Thoracic aorta (tissue), 2 donors: ENCODE results near the gene POLK. TPM values are rescaled to one million over a fixed set of nuclear protein-coding genes. Genes with fewer than 3 reads are reported as not detected.
"Not testable (repeated sequence)": the region's sequence is repeated elsewhere in the genome, so short reads cannot be mapped to it uniquely, and the experiment has no call there.

Source experiments
- ATAC-seq: fragments of 150-250 bp; one replicate; pipeline ENCODE4 v1.8.0; 2017; ENCODE audit warnings: low read depth; ENCODE audit not compliant: insufficient number of reproducible peaks, low FRiP score
- DNase-seq: peaks from one replicate; pipeline ENCODE4 v3.0.0-alpha.2; 2020; ENCODE audit warnings: low spot score
- H3K27ac ChIP-seq, 2 donors: fragments of 200-600 bp; sonication (generic); 1 replicate in 1 of 2; 2 replicates in 1 of 2; pipeline ENCODE4 v1.5.1; 2016; ENCODE audit warnings: mild to moderate bottlenecking in 2 of 2, moderate library complexity in 2 of 2
- H3K27me3 ChIP-seq: fragments of 200-600 bp; sonication (generic); replicated peaks from 2 replicates; pipeline ENCODE4 v1.6.0; 2016; ENCODE audit warnings: mild to moderate bottlenecking; ENCODE audit not compliant: insufficient read depth
- H3K36me3 ChIP-seq: fragments of 200-600 bp; sonication (generic); one replicate; pipeline ENCODE4 v1.5.1; 2016
- H3K4me1 ChIP-seq, 2 donors: fragments of 200-600 bp; sonication (generic); 1 replicate in 1 of 2; 2 replicates in 1 of 2; pipeline versions ENCODE4 v1.5.1 to v1.6.0; 2016; ENCODE audit warnings: low read depth in 2 of 2, mild to moderate bottlenecking in 1 of 2; ENCODE audit not compliant: control insufficient read depth in 1 of 2
- H3K4me3 ChIP-seq: fragments of 200-600 bp; sonication (generic); 2 replicates; pipeline ENCODE4 v1.5.1; 2016; ENCODE audit warnings: mild to moderate bottlenecking
- H3K9me3 ChIP-seq: fragments of 200-600 bp; sonication (generic); 2 replicates; pipeline ENCODE4 v1.5.1; 2016
- total RNA-seq, 2 donors: library from RNA; depleted of rRNA; stranded (reverse); fragments of >200 nt; gene quantifications; one replicate each; pipeline versions ENCODE4 v1.1.0 to v1.2.3, GENCODE V29; 2016
- TF ChIP-seq, protein P1 (sequence below): fragments of 200-600 bp; sonication (generic); IDR thresholded peaks from one replicate; pipeline ENCODE4 v1.5.1; 2019; ENCODE audit warnings: antibody characterized with exemption

Gene POLK
- total RNA-seq, 2 donors from 2014 or later: 48.2 to 51.4 TPM

DNA sequence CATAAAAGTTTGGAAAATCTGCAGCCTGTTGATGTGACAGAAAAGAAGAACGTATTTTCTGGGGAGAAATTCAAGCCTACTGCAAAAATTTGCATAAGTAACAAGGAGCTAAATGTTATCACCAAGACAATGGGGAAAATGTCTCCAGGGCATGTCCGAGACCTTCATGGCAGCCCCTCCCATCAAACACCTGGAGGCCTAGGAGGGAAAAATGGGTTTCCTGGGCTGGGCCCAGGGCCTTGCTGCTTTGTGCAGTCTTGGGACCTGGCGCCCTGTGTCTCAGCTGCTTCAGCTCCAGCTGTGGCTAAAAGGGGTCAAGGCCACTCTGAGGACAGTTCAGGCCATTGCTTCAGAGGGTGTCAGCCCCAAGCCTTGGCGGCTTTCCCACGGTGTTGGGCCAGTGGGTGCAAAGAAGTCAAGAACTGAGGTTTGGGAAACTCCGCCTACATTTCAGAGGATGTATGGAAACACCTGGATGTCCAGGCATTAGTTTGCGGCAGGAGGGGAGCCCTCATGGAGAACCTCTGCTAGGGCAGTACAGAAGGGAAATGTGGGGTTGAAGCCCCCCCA lies 13.4 kb upstream of the POLK start:
- no peak for ATAC-seq

DNA sequence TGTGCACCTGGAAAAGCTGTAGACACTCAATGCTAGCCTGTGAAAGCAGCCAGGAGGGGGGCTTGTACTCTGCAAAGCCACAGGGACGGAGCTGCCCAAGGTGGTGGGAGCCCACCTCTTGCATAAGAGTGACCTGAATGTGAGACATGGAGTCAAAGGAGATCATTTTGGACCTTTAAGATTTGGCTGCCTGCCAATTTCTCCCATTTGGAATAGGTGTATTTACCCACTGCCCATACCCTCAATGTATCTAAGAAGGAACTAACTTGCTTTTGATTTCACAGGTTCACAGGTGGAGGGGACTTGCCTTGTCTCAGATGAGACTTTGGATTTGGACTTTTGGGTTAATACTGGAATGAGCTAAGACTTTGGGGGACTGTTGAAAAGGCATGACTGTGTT lies 12.8 kb upstream of the POLK start:
- DNase-seq: not testable (repeated sequence)

More for the DNA sequence above, 13.4 kb upstream of the POLK start:
- no peak for DNase-seq
- Histone ChIP-seq H3K36me3 (no peaks in the 10 kb centered on the region), H3K9me3 (no peaks in the 10 kb centered on the region), H3K27ac (no peak overlapping the region), H3K4me1 (peaks cover 0 to 7% of the 10 kb centered on the region in 2 donors), H3K4me3 (no peak overlapping the region), H3K27me3 (no peaks in the 10 kb centered on the region)
- TF ChIP-seq, protein P1, sequence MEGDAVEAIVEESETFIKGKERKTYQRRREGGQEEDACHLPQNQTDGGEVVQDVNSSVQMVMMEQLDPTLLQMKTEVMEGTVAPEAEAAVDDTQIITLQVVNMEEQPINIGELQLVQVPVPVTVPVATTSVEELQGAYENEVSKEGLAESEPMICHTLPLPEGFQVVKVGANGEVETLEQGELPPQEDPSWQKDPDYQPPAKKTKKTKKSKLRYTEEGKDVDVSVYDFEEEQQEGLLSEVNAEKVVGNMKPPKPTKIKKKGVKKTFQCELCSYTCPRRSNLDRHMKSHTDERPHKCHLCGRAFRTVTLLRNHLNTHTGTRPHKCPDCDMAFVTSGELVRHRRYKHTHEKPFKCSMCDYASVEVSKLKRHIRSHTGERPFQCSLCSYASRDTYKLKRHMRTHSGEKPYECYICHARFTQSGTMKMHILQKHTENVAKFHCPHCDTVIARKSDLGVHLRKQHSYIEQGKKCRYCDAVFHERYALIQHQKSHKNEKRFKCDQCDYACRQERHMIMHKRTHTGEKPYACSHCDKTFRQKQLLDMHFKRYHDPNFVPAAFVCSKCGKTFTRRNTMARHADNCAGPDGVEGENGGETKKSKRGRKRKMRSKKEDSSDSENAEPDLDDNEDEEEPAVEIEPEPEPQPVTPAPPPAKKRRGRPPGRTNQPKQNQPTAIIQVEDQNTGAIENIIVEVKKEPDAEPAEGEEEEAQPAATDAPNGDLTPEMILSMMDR: no peak

DNA sequence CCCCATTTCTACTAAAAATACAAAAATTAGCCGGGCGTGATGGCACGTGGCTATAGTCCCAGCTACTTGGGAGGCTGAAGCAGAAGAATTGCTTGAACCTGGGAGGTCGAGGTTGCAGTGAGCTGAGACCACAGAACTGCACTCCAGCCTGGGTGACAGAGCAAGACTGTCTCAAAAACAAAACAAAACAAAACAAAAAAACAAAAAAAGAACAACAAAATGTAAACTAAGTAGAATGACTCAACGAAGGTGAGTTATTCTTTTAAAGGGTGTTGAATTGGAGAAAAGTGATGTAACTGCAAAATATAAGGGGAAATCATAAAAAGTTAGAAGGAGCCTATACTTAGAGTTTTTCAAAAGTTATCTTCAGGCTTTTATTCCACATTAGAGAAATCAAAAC lies 6.6 kb upstream of the POLK start:
- H3K27me3 ChIP-seq, H3K36me3 ChIP-seq, H3K27ac ChIP-seq, ATAC-seq, H3K4me3 ChIP-seq, DNase-seq, H3K9me3 ChIP-seq: not testable (repeated sequence)
- peaks cover 14 to 23% of the 10 kb centered on the region in 2 donors for H3K4me1 ChIP-seq

More for the DNA sequence above, 12.8 kb upstream of the POLK start:
- H3K36me3 ChIP-seq, H3K9me3 ChIP-seq, H3K4me1 ChIP-seq, H3K27ac ChIP-seq, H3K27me3 ChIP-seq, H3K4me3 ChIP-seq, ATAC-seq: not testable (repeated sequence)

DNA sequence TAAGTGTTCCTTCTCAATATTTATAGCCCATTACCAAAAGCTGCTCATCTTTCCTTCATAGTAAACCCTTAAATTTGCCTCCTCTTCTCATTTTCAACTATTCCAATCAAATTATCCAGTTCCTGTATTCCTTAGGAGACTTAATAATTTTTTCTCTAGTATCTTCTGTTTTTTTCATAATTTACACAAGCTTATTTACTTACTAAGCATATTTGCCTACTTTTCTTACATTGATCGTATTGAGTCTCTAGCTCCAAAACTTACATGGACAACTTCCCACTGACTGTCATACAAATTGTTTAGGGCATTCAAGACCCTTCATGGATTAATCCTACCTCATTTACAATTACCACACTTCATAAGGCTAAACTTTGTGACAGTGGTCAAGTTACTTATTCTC lies 3.9 kb upstream of the POLK start:
- Histone ChIP-seq H3K4me3 (no peak overlapping the region), H3K36me3 (peaks cover 4% of the 10 kb centered on the region), H3K4me1 (peaks cover 20 to 21% of the 10 kb centered on the region in 2 donors), H3K27ac (no peak overlapping the region), H3K27me3 (no peaks in the 10 kb centered on the region), H3K9me3 (no peaks in the 10 kb centered on the region)
- no peak for DNase-seq
- TF ChIP-seq, protein P1: no peak
- no peak for ATAC-seq

DNA sequence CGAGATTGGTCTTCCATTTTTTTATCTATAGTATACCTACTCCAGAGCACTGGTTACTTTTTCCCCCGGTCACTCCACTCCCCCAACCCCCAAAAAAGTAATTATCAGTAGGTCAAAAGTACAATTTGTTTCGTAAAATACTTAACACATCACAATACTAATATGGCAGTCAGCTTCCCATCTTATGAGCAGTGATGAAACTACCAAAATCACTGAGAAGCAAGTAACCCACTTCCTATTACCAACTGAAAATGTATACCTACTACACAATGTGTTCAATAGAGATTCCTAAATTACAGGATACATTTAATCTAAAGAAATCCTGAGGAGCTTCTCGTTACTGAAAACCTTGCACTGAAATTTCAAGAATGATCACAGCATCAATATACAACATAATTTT lies 2.1 kb upstream of the POLK start:
- Histone ChIP-seq H3K27me3 (no peaks in the 10 kb centered on the region), H3K4me1 (peaks cover 32 to 33% of the 10 kb centered on the region in 2 donors), H3K27ac (no peak overlapping the region)

DNA sequence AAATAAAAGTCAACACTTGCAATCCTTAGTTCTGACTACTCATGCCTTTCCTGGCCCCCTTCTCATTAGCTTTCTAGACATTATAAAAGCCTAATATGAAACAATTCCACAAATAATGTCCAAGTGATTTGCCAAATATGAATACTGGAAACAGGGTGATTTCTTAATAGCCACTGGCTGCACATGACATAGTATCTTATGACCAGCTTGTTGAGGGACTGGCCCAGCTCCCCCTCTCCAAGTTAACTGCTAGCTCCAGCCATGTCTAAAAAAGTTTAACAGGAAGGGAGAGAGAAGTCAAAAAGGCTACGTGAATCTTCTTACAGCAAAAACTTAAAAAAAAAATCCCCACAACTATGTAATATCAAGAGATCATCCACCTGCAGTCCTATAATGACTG lies 1.7 kb upstream of the POLK start:
- Histone ChIP-seq H3K27me3 (no peaks in the 10 kb centered on the region), H3K27ac (no peak overlapping the region), H3K36me3 (no peaks in the 10 kb centered on the region), H3K9me3 (no peaks in the 10 kb centered on the region), H3K4me3 (peak overlapping the region; percentile 90), H3K4me1 (peaks cover 32 to 33% of the 10 kb centered on the region in 2 donors)
- DNase-seq (no peak), ATAC-seq (no peak)
- TF ChIP-seq, protein P1: no peak

More for the DNA sequence above, 2.1 kb upstream of the POLK start:
- Histone ChIP-seq H3K36me3 (no peaks in the 10 kb centered on the region), H3K4me3 (peak overlapping the region; percentile 90), H3K9me3 (no peaks in the 10 kb centered on the region)
- ATAC-seq (no peak), DNase-seq (no peak)
- TF ChIP-seq, protein P1: no peak
